ENCODE measurements around the gene GGT1.

GRCh38 chr22:24591286-24591830, 11.6 kb upstream of the GGT1 start:
- no peak for TF ChIP-seq CTCF (conservative IDR thresholded peaks at IDR 0.05; ENCODE audit: low read depth, low read length)
- TF ChIP-seq EZH2 (IDR thresholded peaks at IDR 0.05; ENCODE audit: low read length, unreplicated experiment): no peak
